Embryonic facial prominence (tissue), 1 donor: ENCODE data around the gene APEX1.

Source experiments
- DNase-seq: peaks from one replicate; pipeline ENCODE4 v3.0.0-alpha.2; 2016; ENCODE audit errors: extremely low spot score

Gene APEX1

DNA sequence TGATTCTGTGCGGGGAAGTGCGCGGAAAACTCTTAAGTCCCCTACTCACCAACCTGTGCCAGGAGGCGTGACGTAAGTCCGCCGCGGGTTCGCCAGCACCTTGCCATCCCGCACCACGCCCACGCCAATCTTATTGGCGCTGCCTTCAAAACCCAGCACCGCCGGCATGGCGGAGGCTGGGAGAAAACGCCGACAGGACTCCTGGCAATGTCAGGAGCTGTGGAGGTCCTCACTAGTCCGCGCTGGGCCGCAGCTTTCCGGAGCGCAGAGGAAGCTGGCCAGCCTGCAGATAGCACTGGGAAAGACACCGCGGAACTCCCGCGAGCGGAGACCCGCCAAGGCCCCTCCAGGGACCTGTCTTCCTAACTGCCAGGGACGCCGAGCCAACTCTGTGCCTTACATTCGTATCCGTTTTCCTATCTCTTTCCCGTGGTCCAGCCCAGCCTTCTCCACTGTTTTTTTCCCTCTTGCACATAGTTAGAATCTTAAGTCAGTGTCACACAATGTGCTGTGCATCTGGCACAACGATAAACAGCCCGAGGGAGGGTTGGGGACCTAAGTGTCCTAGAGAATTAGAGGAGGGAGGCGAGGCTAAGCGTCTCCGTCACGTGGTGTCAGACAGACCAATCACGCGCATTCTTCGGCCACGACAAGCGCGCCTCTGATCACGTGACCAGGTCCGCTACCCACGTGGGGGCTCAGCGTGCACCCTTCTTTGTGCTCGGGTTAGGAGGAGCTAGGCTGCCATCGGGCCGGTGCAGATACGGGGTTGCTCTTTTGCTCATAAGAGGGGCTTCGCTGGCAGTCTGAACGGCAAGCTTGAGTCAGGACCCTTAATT is at the start of gene APEX1, which contains the start of gene OSGEP:
Gene APEX1 (plus strand): TSS at position 711 of the 839 bp plus-strand sequence. CDS start 420 bp downstream, outside the sequence.
Gene OSGEP (minus strand): TSS at position 297 of the 839 bp plus-strand sequence. CDS start 129 bp downstream, at position 168.
- DNase-seq, result peak; percentile 99

DNA sequence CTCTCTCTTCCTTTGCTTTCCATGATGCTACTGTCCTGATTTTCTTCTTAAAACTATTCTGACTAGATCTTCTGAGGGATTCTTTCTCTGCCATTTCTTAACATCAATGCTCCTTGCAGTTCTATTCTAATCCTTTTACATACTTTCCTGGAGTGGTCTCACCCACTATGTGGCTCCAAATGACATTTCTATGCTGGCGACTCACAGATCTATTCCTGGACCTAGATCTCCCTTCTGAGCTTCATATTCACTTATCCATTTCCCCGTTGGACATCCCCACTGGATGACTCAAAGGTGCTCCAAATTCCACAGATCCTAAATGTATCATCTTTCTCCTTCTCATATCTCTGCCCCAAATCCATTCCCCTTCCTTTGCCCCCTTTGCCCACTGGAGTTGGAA is 45.8 kb upstream of the APEX1 start:
- DNase-seq, result no peak

DNA sequence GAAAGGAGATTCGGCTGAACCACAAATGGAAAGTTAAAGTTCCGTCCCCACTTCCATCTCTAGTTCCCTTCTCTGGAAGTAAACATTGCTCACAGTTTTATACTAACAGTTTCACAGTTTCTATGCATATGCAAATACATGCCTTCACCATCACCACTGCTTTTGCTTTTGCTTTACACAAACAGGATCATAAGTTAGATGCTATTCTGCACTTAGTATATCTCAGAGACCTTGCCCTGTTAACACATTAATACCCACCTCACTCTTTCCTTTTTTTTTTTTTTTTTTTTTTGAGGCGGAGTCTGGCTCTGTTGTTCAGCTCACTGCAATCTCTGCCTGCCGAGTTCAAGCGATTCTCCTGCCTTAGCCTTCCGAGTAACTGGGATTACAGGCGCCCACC is 42.6 kb upstream of the APEX1 start:
- DNase-seq, result no peak

DNA sequence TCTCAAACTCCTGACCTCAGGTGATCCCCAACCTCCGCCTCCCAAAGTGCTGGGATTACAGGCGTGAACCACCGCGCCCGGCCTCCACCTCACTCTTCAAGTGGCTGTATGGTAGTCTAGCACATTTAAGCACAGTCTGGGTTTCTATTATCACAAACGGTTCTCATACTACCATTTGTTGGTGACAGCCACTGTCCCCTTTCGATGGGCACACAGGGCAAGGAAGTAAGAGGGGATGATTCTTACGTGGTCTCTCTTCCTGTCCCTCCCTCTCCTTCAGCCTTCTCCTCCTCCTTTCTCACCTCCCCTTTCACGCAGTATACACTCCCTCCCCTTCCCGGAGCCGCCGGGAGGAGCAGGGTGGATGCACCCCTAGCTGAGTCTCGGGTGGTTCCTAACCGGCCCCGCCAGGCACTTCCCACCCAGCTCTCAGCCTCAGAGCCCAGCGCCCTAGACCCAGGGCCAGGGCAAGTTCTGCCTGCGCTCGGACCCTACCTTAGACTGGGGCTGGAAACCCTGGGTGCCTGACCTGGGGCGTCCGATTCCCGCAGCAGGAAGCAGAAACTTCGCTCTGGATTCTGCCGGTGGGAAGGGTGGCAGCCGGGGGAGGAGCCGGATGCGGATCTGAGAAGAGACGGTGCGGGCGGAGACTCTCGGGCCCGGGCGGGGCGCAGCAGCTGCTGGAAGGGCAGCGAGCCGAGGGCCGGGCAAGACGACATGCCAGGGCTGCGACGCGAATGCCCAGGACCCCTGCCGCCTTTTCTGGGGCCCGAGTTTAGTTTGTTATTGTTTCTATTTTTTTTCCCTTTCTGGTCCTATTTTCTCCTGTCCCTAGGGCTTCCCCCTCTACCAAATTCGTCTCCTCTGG is 41.9 kb upstream of the APEX1 start, which contains the start of gene TEP1:
Gene TEP1 (minus strand): TSS at position 626 of the 868 bp plus-strand sequence. CDS start 5,062 bp downstream, outside the sequence.
- peak; percentile 64 for DNase-seq

DNA sequence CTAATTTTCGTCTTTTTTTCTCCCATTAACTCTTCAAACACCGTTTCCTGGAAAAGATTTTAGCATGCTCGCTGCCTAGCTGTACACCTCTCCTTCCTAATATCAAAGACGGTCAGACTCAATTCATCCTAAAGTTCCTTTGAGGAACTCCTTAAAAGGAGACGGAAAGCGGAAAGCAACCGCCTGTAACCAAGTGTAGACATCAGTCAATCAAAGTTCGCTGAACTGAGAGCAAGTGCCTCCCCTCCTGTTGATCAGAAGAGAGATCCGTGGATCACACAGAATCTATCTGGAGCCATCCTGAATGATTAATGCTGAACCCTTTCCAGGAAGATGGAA is 41.3 kb upstream of the APEX1 start:
- no peak for DNase-seq

DNA sequence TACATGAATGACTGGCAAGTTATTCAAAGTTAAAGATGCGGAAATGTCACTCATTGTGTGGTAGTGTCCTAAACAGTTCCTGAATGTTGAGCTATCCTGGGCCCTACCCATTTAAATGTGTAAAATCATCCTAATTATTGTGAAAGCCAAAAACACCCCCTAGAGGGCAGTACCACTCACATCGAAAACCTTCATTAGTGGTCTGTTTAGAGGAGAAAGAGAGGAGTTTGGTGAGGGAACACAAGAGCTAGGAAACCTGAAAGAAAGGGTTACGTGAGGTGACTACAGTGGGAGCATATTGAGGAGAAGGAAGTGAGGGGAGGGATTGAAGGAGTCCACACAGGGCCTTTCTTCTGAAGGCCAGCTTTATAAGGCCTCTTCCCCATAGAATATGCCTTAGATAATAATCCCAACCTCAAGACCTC is 39.2 kb upstream of the APEX1 start:
- DNase-seq, result no peak

DNA sequence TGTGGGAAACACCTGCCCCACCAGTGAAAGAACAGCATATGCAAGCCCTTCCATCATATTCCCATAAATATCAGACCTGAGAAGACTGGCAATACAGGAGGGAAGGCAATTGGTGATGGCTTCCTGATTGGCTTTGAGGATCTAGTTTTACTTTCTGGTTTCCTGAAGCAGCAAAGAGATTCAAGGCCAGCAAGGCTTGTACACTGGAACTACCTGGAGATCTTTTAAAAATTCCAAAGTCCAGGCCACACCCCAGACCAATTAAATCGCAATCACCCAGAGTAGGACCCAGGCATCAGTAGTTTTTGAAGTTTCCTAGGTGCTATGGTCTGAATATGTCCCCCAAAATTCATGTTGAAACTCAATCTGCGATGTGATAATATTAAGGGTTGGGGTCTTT is 38.8 kb upstream of the APEX1 start:
- no peak for DNase-seq

DNA sequence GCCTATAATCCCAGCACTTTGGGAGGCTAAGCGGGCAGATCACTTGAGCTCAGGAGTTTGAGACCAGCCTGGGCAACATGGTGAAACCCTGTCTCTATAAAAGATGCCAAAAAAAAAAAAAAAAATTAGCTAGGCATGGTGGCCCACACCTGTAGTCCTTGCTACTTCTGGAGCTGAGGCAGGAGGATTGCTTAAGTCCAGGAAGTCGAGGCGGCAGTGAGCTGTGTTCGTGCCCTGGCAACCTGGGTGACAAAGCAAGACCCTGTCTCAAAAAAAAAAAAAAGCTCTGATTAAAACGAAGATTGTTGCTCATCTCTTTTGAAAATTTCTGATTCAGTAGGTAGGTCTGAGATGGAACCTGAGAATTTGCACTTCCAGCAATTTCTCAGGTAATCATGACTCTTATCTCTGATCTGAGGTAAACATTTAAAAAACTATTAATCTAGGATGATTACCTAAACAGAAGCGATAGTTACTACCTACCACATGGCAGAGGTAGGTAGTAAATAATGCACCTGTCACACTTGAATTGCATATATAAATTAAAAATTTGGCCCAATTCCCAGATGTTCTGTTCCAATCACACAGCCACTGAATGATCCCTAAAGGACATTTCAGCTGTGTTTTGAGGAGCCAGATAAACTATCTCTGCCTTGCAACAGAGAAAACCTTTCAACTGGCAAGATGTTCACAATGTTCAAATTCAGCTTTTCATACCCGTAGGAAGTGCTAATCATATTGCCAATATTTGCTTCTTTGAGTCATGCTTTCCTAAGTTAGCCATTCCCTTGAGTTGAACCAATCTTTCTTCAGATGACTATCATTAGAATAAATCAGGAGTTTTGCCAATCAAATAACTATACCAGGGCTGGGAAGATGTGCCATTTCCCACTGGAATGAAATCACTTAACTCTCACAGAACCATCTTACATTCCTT is 37.5 kb upstream of the APEX1 start:
- DNase-seq, result no peak

DNA sequence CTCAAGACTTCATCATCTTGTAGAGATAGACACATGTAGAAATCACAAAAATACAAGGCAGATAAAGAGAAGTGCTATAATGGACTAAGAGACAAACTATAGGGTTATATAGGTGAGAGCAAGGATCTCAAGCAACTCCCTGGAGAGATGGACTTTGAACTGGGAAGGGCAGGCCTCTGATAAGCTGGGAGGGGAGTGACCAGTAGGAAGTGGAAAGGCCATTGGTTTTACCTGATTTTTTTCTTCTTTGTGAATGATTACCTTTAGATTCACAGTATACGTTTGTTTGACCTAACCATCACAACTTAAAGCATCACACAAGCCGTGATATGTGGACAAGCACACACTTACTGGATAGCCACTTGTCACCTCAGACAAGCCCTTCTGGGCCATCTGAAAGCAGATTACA is 36.5 kb upstream of the APEX1 start:
- DNase-seq, result no peak

DNA sequence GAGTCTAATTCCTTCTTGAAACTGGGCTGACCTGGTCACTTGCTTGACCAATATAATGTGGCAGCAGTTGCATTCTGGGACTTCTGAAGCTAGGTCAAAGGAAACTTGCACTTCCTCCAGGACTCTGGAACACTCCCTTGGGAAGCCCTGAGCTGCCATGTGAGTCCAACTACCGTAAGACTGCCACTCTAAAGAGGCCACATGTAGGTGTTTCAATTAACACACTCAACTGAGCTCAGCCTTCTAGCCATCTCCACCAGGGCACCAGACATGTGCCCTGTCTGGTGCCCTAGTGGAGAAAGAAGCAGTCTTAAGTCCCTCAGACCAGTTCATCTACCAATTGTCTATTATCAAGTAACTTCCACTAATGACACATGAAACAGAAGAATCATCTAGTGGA is 35.6 kb upstream of the APEX1 start:
- DNase-seq, result no peak

DNA sequence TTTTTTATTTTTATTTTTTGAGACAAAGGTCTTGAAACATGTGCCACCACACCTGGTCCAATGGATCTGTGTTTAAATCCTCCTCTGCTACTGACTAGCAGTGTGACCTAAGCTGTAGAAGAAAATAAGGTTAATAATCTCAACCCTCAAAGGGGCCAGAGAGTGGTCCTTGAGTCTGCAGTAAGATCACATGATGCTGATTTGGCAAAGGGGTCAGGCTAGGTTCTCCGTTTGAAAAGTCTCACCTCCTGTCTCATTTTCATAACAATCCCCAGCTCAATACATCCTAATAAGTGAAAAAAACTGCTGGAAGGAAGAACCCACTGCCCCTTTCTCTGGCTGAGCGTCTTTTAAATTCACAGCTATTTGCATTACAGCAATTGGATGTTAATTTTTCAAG is 33.8 kb upstream of the APEX1 start:
- DNase-seq, result no peak

DNA sequence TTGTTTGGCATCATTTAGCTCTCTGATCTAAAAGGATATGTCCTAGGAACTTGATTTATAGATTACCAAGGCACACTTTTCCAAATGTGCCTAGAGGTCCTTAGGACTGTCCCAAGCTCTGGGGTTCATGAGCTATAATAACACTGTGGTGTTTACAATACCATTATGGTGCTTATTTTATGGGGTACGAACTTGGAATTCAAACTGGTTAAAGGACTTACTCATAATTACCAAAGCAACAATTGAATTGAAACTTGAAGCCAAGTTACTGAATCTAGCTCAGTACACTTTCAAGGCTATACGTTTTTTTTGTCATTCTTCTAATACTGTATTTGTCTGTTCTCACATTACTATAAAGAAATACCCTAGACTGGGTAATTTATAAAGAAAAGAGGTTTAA is 32.1 kb upstream of the APEX1 start:
- DNase-seq, result no peak

DNA sequence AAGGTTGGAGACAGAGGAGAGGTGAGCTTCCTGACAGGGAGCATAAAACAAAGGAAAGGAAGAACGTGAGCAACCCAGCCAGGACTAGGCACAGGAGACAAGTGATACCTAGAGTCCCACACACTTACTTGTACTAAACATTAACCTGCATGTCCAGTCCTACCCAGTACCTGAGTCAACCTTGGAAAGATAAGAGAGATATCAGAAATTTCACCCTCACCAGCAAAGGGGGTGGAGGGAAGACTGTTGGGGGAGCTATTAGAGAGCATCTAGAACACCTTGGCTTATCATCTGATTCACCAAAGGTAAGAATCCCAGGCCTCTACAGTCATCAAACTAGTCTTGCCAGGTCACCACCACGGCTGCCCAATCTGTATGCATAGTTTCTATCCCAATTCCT is 30.2 kb upstream of the APEX1 start:
- no peak for DNase-seq

DNA sequence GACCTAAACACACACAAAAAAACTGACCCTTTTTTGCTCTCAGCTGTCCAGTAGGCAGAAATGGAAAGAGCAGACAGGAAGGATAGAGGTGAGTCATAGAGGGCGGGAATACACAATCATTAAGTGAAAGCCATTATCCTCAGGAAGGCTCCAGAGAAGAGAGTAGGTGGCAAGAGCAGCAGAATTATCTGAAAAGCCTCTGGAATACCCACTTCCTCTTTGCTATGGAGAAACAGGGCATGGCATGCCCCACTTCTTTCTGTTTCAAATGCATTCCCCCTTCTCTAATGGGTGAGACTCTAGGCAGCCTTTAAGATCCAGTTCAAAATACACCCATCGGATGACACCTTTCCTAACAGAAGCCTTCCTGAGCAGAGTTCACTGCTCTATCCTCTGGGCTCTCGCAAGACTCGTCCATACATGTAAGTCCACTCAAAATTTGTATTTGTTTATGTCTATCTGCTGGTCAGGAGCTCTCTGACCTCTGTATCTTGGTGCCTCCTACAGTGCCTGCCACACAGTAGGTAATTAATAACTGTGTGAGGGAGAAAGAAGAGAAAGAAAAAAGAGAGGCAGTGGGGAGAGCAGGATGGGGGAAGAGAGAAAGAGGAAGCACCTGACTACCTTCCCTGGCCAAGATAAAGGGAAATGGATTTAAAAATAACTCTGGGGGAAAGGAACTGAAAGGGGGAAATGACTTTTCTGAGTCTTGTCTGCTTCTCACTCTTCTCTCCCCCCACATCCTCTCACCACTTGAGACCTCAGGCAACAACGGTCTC is 27.6 kb upstream of the APEX1 start:
- DNase-seq, result no peak

DNA sequence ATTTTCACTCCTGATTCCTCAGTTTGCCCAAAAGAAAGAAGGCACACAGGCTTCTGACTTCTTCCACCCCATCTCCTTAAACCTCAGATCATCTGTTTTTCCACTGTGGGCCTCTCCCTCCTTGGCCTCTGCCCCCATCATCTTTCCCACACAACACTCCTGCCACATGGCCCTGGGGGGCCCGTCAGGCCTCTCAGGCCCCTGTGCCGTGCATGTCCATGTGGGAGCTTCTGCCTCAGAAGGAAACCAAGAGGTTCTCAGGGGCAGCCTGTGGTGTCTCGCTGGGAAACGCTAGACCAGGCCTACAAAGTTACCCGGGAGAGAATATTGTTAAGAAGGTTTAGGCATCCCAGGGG is 27.0 kb upstream of the APEX1 start:
- DNase-seq, result no peak

DNA sequence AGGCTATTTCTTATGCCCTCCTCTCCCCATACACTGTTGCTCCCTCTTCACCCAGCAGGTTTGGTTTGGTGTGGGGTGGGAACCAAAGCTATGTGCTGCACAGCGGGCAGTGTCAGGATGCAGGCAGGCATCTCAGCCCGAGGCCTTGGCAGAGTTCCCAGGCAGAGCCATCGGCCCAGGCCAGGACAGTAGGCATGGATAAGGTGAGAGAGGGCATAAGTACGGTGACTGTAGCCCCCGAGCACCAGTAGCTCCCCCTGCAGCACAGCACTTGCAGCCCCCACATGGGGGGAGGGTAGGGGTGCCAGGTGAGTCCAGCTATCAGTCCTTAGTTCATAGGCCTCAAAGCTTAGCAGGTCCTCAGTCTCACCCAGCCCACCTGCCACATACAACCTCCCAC is 26.2 kb upstream of the APEX1 start:
- DNase-seq, result no peak

DNA sequence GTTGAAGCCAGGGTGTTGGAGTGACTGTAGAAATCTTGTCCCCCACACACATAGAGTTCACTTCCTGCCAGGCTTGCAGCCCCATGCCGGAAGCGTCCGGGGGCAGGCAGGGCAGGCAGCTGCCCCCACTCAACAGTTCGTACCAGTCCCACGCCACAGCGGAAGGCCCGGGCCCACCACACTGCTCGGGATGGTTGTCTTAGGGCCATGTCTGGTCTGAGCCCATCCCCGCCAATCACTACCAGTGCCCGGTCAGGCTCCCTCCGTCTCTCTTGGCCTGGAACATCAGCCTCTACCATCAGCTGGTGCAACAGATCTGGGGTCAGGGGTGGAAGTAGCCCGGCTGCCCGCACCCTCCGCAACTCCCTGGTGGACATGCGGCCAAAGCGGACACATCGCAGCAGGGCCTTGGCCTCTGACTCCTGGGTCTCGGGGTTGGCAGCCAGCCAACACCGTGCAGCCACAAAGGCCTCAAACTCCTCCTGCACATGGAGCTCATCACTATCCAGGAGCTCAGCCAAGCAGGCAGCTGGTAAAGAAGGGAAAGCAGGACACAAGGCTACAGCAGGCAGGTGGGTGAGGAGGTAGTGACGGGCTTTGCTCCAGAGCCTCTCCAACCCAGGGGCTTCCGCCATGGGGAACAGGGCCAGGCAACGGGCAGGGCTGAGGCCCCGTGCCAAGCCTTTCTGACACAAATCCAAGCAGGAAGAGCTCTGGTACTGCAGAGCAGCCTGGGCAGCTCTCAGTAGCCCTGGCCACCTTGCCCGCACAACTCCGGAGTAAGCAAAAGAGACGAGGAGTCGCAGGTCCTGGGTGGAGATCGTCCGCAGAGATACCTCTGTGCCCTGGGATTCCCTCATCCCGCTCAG is 25.0 kb upstream of the APEX1 start:
- DNase-seq, result no peak

DNA sequence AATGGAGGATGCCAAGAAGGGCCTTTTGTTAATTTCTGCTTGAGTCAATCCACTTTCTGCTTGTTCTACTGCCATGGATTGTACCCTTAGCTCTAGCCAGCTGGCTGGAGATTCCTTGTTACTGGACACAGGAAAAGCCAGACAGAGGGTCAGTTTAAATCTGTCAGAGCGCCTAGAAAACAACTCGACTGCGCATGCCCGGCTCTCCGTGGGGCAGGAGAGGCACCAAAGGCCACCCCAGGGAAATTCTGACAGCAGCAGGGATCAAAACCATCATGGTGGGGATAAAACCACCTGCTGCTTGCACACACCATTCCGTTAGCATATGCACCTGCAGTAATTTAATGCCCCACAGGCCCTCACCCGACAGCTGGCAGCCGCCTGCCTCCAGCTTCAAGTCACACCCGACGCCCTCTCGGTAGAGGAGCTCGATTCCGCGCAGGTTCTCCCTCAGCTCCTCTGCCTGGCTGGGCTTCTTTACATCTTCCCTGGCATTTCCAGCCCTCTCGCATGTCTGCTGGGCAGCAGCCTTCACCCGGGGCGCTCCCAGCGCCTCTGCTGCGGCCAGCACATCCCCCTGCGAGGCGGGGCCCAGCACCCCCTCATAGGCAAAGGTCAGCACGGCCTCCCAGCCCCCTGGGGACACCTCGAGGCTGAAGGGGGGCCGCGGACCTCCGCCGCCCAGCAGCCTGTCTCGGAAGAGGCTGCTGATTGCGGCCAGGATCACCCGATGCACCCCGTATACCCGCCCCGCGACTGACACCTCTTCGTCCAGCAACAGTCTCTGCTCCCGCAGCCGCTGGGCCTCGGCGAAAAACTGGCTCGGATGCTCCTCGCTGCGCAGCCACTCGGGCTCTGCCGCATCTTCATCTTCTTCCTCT is 20.1 kb upstream of the APEX1 start:
- DNase-seq, result no peak
